CD14-positive monocyte (primary cell): Measurements from ENCODE around the gene FUT1. TPM values are rescaled to one million over a fixed set of nuclear protein-coding genes. Genes with fewer than 3 reads are reported as not detected.

Source experiments
- DNase-seq, 3 donors: peaks; one replicate each; pipeline ENCODE4 v3.0.0-alpha.2; 2011 to 2022
- H2AFZ ChIP-seq: 2 replicates; pipeline ENCODE4 v1.6.0; 2012; ENCODE audit warnings: mild to moderate bottlenecking, low read depth, low read length, inconsistent platforms; ENCODE audit not compliant: insufficient read depth, poor library complexity, severe bottlenecking
- H3K27ac ChIP-seq, 2 donors: 1 replicate in 1 of 2; 2 replicates in 1 of 2; pipeline ENCODE4 v1.5.1; 2012 to 2013; ENCODE audit warnings: low read length in 2 of 2, control low read depth in 1 of 2, inconsistent platforms in 1 of 2, low read depth in 1 of 2, mild to moderate bottlenecking in 1 of 2
- H3K27me3 ChIP-seq, 2 donors: one replicate each; pipeline versions ENCODE4 v1.6.0 to v1.6.1; 2011 to 2013; ENCODE audit warnings: low read length in 2 of 2; ENCODE audit not compliant: control insufficient read depth in 2 of 2, insufficient read depth in 2 of 2
- H3K36me3 ChIP-seq, 2 donors: replicated peaks in 1 of 2; 1 replicate in 1 of 2; 2 replicates in 1 of 2; pipeline versions ENCODE4 v1.5.1 to v1.6.1; 2012 to 2013; ENCODE audit warnings: low read length in 2 of 2, control low read depth in 1 of 2, inconsistent platforms in 1 of 2, mild to moderate bottlenecking in 1 of 2; ENCODE audit not compliant: insufficient read depth in 2 of 2, control insufficient read depth in 1 of 2
- H3K4me1 ChIP-seq, 2 donors: 1 replicate in 1 of 2; 2 replicates in 1 of 2; pipeline versions ENCODE4 v1.5.1 to v1.6.1; 2012 to 2013; ENCODE audit warnings: low read length in 2 of 2, control low read depth in 1 of 2, inconsistent platforms in 1 of 2, mild to moderate bottlenecking in 1 of 2, moderate library complexity in 1 of 2; ENCODE audit not compliant: insufficient read depth in 2 of 2, control insufficient read depth in 1 of 2
- H3K4me2 ChIP-seq: replicated peaks from 2 replicates; pipeline ENCODE3; 2012; ENCODE audit warnings: low read length, moderate library complexity, mild to moderate bottlenecking; ENCODE audit not compliant: poor library complexity, severe bottlenecking; ENCODE audit errors: extremely low read depth
- H3K4me3 ChIP-seq, 3 experiments: fragments of 200-600 bp in 1 of 3; sonication (generic) in 1 of 3; replicated peaks in 1 of 3; 1 replicate in 2 of 3; 2 replicates in 1 of 3; pipeline ENCODE4 v1.5.1; 2011 to 2013; ENCODE audit warnings: low read length in 3 of 3, mild to moderate bottlenecking in 3 of 3, control low read depth in 2 of 3, low read depth in 2 of 3, inconsistent platforms in 1 of 3, moderate library complexity in 1 of 3
- H3K79me2 ChIP-seq: 2 replicates; pipeline ENCODE4 v1.6.0; 2012; ENCODE audit warnings: mild to moderate bottlenecking, control low read depth, inconsistent platforms, low read length, moderate library complexity; ENCODE audit not compliant: insufficient read depth
- H3K9ac ChIP-seq: 2 replicates; pipeline ENCODE4 v1.6.0; 2017; ENCODE audit warnings: low read length, mild to moderate bottlenecking; ENCODE audit not compliant: insufficient read depth, poor library complexity, severe bottlenecking
- H3K9me3 ChIP-seq, 2 donors: replicated peaks in 1 of 2; 1 replicate in 1 of 2; 2 replicates in 1 of 2; pipeline versions ENCODE4 v1.5.1 to v1.6.1; 2012 to 2013; ENCODE audit warnings: low read length in 2 of 2, control low read depth in 1 of 2; ENCODE audit not compliant: control insufficient read depth in 1 of 2, insufficient read depth in 1 of 2
- H4K20me1 ChIP-seq: 2 replicates; pipeline ENCODE4 v1.6.0; 2012; ENCODE audit warnings: mild to moderate bottlenecking, low read length, control low read depth, moderate library complexity; ENCODE audit not compliant: insufficient read depth
- H3K27ac Mint-ChIP-seq, 7 donors: one replicate each; pipeline ENCODE4 v1.8.0; 2020; ENCODE audit warnings: mild to moderate bottlenecking in 7 of 7, mixed read lengths in 7 of 7, moderate library complexity in 6 of 7, inconsistent platforms in 2 of 7
- H3K27me3 Mint-ChIP-seq, 3 donors: one replicate each; pipeline ENCODE4 v1.8.0; 2021 to 2022; ENCODE audit warnings: low read depth in 3 of 3, mild to moderate bottlenecking in 3 of 3, mixed read lengths in 3 of 3, moderate library complexity in 3 of 3, inconsistent platforms in 1 of 3
- H3K36me3 Mint-ChIP-seq, 2 donors: one replicate each; pipeline ENCODE4 v1.8.0; 2020; ENCODE audit warnings: mixed read lengths in 2 of 2, inconsistent platforms in 1 of 2, mild to moderate bottlenecking in 1 of 2
- H3K4me1 Mint-ChIP-seq: one replicate; pipeline ENCODE4 v1.8.0; 2020; ENCODE audit warnings: mild to moderate bottlenecking, mixed read lengths
- H3K4me3 Mint-ChIP-seq, 2 donors: one replicate each; pipeline ENCODE4 v1.8.0; 2020; ENCODE audit warnings: mild to moderate bottlenecking in 2 of 2, mixed read lengths in 2 of 2, moderate library complexity in 1 of 2
- H3K9me3 Mint-ChIP-seq, 7 donors: one replicate each; pipeline ENCODE4 v1.8.0; 2020 to 2022; ENCODE audit warnings: mixed read lengths in 7 of 7, mild to moderate bottlenecking in 6 of 7, moderate library complexity in 6 of 7, inconsistent platforms in 2 of 7
- WGBS: methylation state at CpG from one replicate; pipeline ENCODE4 v1.1.5; 2013; ENCODE audit warnings: missing lambda C conversion rate; ENCODE audit not compliant: insufficient coverage; 5-methylcytosine and 5-hydroxymethylcytosine counted together
- intact Hi-C, 2 donors: fragments of 100-400 bp; cut with micrococcal nuclease; formaldehyde crosslinking; loops; one replicate each; pipeline versions ENCODE4 v1.15.0 to v1.15.1; 2023
- polyA plus RNA-seq, 3 donors: library from polyadenylated mRNA; depleted of rRNA in 1 of 3; unstranded in 2 of 3; stranded (reverse) in 1 of 3; fragments of 300-500 nt in 2 of 3; fragments of >200 nt in 1 of 3; fragmentation: Illumina TruSeq in 2 of 3; gene quantifications; 1 replicate in 2 of 3; 2 replicates in 1 of 3; pipeline ENCODE4 v1.2.3, GENCODE V29; 2012 to 2021
- TF ChIP-seq, protein P1 (sequence below): fragments of 200-600 bp; IDR thresholded peaks from one replicate; pipeline ENCODE4 v1.8.0; 2022; ENCODE audit warnings: antibody characterized with exemption, mild to moderate bottlenecking

FUT1 gene
- polyA plus RNA-seq, 3 donors = 0.03 TPM; not detected in 2

DNA sequence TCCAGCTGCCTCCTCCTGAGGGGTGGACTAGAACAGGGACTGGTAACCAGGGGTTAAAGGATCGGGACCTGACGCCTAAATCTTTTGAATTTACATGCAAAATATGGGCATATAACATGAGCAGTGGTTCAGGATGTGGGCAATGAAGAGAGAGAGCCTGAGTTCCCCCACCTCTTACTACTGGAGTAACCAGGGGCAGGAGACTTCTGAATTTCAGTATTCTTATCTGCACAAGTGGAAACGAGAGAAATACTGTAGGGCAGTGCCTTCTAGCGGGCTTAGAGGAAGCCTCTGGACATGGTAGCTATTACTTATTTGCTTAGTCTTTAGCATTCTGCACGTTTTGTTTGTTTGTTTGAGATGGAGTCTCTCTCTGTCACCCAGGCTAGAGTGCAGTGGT, 32.1 kb upstream of the FUT1 start:
- Histone ChIP-seq H2AFZ (no peak overlapping the region), H3K79me2 (no peaks in the 10 kb centered on the region), H3K27me3 (no peaks in the 10 kb centered on the region), H4K20me1 (no peaks in the 10 kb centered on the region), H3K9me3 (no peaks in the 10 kb centered on the region), H3K9ac (no peak overlapping the region), H3K27ac (no peak overlapping the region), H3K36me3 (no peaks in the 10 kb centered on the region), H3K4me1 (peaks cover 17% of the 10 kb centered on the region in 2 donors), H3K4me3 (no peak overlapping the region), H3K4me2 (no peak overlapping the region)
- Mint-ChIP-seq H3K4me3 (no peak overlapping the region), H3K36me3 (no peaks in the 10 kb centered on the region), H3K4me1 (peaks cover 25% of the 10 kb centered on the region), H3K9me3 (peaks cover 0 to 6% (median 4%) of the 10 kb centered on the region in 7 donors), H3K27ac (peak overlapping the region in 1 of 7 donors; percentile 60), H3K27me3 (peaks cover 6 to 19% (median 7%) of the 10 kb centered on the region in 3 donors)
- intact Hi-C loops = no loop called here
- TF ChIP-seq, protein P1, sequence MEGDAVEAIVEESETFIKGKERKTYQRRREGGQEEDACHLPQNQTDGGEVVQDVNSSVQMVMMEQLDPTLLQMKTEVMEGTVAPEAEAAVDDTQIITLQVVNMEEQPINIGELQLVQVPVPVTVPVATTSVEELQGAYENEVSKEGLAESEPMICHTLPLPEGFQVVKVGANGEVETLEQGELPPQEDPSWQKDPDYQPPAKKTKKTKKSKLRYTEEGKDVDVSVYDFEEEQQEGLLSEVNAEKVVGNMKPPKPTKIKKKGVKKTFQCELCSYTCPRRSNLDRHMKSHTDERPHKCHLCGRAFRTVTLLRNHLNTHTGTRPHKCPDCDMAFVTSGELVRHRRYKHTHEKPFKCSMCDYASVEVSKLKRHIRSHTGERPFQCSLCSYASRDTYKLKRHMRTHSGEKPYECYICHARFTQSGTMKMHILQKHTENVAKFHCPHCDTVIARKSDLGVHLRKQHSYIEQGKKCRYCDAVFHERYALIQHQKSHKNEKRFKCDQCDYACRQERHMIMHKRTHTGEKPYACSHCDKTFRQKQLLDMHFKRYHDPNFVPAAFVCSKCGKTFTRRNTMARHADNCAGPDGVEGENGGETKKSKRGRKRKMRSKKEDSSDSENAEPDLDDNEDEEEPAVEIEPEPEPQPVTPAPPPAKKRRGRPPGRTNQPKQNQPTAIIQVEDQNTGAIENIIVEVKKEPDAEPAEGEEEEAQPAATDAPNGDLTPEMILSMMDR = no peak
- 38% methylated on average over 1 of the region's 5 CpGs for WGBS
- no peak for DNase-seq

DNA sequence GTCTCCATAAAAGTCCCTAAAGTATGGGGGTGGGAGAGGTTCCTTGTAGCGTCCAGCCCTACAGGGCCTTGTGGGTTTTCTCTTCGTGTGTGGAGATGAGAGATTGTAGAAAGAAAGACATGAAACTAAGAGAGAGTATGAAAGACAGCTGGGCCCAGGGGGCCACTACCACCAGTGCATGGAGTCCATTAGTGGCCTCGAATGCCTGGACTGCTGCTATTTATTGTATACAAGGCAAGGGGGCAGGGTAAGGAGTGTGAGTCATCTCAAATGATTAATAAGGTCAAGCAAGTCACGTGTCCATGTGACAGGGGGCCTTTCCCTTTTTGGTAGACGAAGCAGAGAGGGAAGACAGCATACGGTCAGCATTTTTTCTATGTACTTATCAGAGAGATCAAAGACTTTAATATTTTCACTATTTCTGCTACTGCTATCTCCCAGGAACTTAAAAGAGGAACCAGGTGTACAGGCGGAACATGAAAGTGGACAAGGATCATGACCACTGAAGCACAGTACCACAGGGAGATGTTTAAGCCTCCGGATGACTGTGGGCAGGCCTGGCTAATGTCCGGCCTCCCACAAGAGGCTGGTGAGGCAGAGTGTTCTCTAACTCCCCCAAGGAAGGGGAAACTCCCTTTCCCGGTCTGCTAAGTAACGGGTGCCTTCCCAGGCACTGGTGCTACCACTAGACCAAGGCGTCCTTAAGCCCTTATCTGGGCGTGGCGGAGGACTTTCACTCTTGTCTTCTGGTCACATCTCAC, 28.4 kb upstream of the FUT1 start:
- H3K4me1 ChIP-seq = peaks cover 17% of the 10 kb centered on the region in 2 donors
- Mint-ChIP-seq H3K27ac (peak overlapping the region; percentile 68 to 93 (median 82)), H3K27me3 (peaks cover 0 to 15% (median 7%) of the 10 kb centered on the region in 3 donors), H3K4me1 (peaks cover 25% of the 10 kb centered on the region), H3K4me3 (peak overlapping the region in 1 of 2 donors; percentile 3), H3K9me3 (peaks cover 0 to 6% (median 4%) of the 10 kb centered on the region in 7 donors), H3K36me3 (no peaks in the 10 kb centered on the region)
- no peaks in the 10 kb centered on the region for H3K36me3 ChIP-seq
- H3K27ac ChIP-seq = peak overlapping the region; percentile 52 to 69
- H3K4me3 ChIP-seq = no peak overlapping the region
- peak; percentile 72 to 91 (median 81) for DNase-seq
- H3K9ac ChIP-seq = no peak overlapping the region
- intact Hi-C loops = no loop called here
- no peaks in the 10 kb centered on the region for H4K20me1 ChIP-seq
- H3K27me3 ChIP-seq = no peaks in the 10 kb centered on the region
- TF ChIP-seq, protein P1 = no peak
- H3K79me2 ChIP-seq = no peaks in the 10 kb centered on the region
- 80% methylated on average over 8 of the region's 14 CpGs for WGBS
- H3K4me2 ChIP-seq = no peak overlapping the region
- peak overlapping the region; percentile 12 for H2AFZ ChIP-seq
- no peaks in the 10 kb centered on the region for H3K9me3 ChIP-seq
